ENCODE measurements around the gene ZNF627.
"Not testable (repeated sequence)": the region's sequence is repeated elsewhere in the genome, so short reads cannot be mapped to it uniquely, and the experiment has no call there.

GRCh38 chr19:11599704-11600103 is 2.4 kb downstream of the ZNF627 start:
- not testable (repeated sequence) for TF ChIP-seq POLR2A, CTCF (IDR thresholded peaks at IDR 0.05)

All from ovary (tissue), 3 donors.